ENCODE results near the gene FITM1. TPM values are rescaled to one million over a fixed set of nuclear protein-coding genes. Genes with fewer than 3 reads are reported as not detected.

The FITM1 gene
- total RNA-seq, 2 donors from 2014 or later: 74.3 to 180 TPM

GRCh38 chr14:24150061-24150460 is 19.6 kb downstream of the FITM1 start:
- Histone ChIP-seq H3K27ac (no peak overlapping the region), H3K27me3 (no peaks in the 10 kb centered on the region), H3K4me3 (no peak overlapping the region), H3K4me1 (peaks cover 0 to 30% of the 10 kb centered on the region in 2 donors), H3K36me3 (peaks cover 54% of the 10 kb centered on the region), H3K9me3 (no peaks in the 10 kb centered on the region)
- no peak for DNase-seq (ENCODE audit: low spot score)
- TF ChIP-seq, protein P1, sequence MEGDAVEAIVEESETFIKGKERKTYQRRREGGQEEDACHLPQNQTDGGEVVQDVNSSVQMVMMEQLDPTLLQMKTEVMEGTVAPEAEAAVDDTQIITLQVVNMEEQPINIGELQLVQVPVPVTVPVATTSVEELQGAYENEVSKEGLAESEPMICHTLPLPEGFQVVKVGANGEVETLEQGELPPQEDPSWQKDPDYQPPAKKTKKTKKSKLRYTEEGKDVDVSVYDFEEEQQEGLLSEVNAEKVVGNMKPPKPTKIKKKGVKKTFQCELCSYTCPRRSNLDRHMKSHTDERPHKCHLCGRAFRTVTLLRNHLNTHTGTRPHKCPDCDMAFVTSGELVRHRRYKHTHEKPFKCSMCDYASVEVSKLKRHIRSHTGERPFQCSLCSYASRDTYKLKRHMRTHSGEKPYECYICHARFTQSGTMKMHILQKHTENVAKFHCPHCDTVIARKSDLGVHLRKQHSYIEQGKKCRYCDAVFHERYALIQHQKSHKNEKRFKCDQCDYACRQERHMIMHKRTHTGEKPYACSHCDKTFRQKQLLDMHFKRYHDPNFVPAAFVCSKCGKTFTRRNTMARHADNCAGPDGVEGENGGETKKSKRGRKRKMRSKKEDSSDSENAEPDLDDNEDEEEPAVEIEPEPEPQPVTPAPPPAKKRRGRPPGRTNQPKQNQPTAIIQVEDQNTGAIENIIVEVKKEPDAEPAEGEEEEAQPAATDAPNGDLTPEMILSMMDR (IDR thresholded peaks at IDR 0.05): no peak

DNA sequence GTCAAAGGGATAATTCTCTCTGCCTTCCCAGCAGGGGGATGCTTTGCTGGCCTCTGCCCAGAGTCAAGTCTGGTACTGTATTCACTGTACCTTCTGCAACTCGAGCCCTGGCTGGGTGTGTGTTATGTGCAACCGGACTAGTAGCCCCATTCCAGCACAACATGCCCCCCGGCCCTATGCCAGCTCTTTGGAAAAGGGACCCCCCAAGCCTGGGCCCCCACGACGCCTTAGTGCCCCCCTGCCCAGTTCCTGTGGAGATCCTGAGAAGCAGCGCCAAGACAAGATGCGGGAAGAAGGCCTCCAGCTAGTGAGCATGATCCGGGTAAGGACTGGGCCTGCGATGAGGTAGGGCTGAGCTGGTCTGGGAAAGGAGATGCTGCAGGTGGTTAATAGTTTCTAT is 20.1 kb downstream of the FITM1 start:
- Histone ChIP-seq H3K4me3 (no peak overlapping the region), H3K9me3 (no peaks in the 10 kb centered on the region), H3K27ac (no peak overlapping the region), H3K36me3 (peaks cover 59% of the 10 kb centered on the region), H3K27me3 (no peaks in the 10 kb centered on the region), H3K4me1 (peaks cover 0 to 26% of the 10 kb centered on the region in 2 donors)
- TF ChIP-seq, protein P1 (IDR thresholded peaks at IDR 0.05): no peak
- no peak for DNase-seq (ENCODE audit: low spot score)

GRCh38 chr14:24150993-24151392 is 20.5 kb downstream of the FITM1 start:
- H3K9me3 ChIP-seq: no peaks in the 10 kb centered on the region
- no peak overlapping the region for H3K4me3 ChIP-seq
- H3K27ac ChIP-seq: no peak overlapping the region
- TF ChIP-seq, protein P1 (IDR thresholded peaks at IDR 0.05): no peak
- no peak for DNase-seq (ENCODE audit: low spot score)
- H3K36me3 ChIP-seq: peaks cover 64% of the 10 kb centered on the region
- peaks cover 0 to 22% of the 10 kb centered on the region in 2 donors for H3K4me1 ChIP-seq
- no peaks in the 10 kb centered on the region for H3K27me3 ChIP-seq

DNA sequence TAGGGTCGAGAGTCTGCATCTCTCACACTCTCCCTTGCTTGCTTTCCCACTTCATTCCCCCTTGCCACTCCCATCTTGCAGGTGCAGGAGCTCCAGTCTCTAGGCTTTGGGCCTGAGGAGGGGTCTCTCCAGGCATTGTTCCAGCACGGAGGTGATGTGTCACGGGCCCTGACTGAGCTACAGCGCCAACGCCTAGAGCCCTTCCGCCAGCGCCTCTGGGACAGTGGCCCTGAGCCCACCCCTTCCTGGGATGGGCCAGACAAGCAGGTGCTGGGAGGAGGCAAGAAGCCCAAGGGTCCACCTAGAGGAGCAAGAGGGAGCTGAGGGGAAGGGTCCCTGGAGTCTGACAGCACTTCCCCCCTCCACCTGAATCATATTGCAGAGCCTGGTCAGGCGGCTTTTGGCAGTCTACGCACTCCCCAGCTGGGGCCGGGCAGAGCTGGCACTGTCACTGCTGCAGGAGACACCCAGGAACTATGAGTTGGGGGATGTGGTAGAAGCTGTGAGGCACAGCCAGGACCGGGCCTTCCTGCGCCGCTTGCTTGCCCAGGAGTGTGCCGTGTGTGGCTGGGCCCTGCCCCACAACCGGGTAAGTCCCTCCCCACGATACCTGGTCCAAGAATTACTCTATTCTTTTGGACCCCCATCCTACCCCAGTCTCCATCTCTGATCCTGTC is 21.1 kb downstream of the FITM1 start:
- no peaks in the 10 kb centered on the region for H3K27me3 ChIP-seq
- H3K27ac ChIP-seq: no peak overlapping the region
- H3K4me3 ChIP-seq: no peak overlapping the region
- H3K36me3 ChIP-seq: peaks cover 69% of the 10 kb centered on the region
- TF ChIP-seq, protein P1 (IDR thresholded peaks at IDR 0.05): no peak
- no peaks in the 10 kb centered on the region for H3K9me3 ChIP-seq
- H3K4me1 ChIP-seq: peaks cover 0 to 18% of the 10 kb centered on the region in 2 donors
- DNase-seq (ENCODE audit: low spot score): no peak

GRCh38 chr14:24155100-24155499 is 24.6 kb downstream of the FITM1 start:
- H3K27ac ChIP-seq: no peak overlapping the region
- H3K27me3 ChIP-seq: no peaks in the 10 kb centered on the region
- TF ChIP-seq, protein P1 (IDR thresholded peaks at IDR 0.05): no peak
- peaks cover 82% of the 10 kb centered on the region for H3K36me3 ChIP-seq
- no peak overlapping the region for H3K4me3 ChIP-seq
- no peaks in the 10 kb centered on the region for H3K9me3 ChIP-seq
- H3K4me1 ChIP-seq: no peaks in the 10 kb centered on the region
- DNase-seq (ENCODE audit: low spot score): no peak

- no peaks in the 10 kb centered on the region for H3K27me3 ChIP-seq
- TF ChIP-seq, protein P1 (IDR thresholded peaks at IDR 0.05): no peak
- no peak overlapping the region for H3K27ac ChIP-seq
- H3K4me3 ChIP-seq: no peak overlapping the region
- peaks cover 70% of the 10 kb centered on the region for H3K36me3 ChIP-seq
- no peaks in the 10 kb centered on the region for H3K9me3 ChIP-seq
- H3K4me1 ChIP-seq: peaks cover 0 to 8% of the 10 kb centered on the region in 2 donors
- DNase-seq (ENCODE audit: low spot score): no peak
Observed at GRCh38 chr14:24156840-24157239, 26.4 kb downstream of the FITM1 start.

All from right atrium auricular region (tissue), 2 donors.